H1 (cell line): ENCODE measurements around the gene TMEM72. TPM values are rescaled to one million over a fixed set of nuclear protein-coding genes. Genes with fewer than 3 reads are reported as not detected.

ENCODE experiments used
- CTCF ChIA-PET: fragments of 300-600 bp; sonication (Branson Sonifier 250); formaldehyde crosslinking; loops from one replicate; lab custom pipeline; 2021; ENCODE audit not compliant: partially characterized antibody; lab: Charles Lee
- POLR2A ChIA-PET: fragments of 300-600 bp; sonication (Branson Sonifier 250); formaldehyde crosslinking; loops from one replicate; lab custom pipeline; 2021; ENCODE audit warnings: inconsistent platforms; ENCODE audit not compliant: partially characterized antibody; lab: Charles Lee
- DNase-seq, 2 experiments: peaks; one replicate each; pipeline versions ENCODE4 v3.0.0 to v3.0.0-alpha.2; 2010 to 2022; ENCODE audit warnings: low spot score in 2 of 2, low read depth in 1 of 2, mixed read lengths in 1 of 2
- FAIRE-seq: peaks from 2 replicates; lab custom pipeline; 2011; peaks lifted over from hg19 to GRCh38; lab: Jason Lieb, UNC
- H2AFZ ChIP-seq: 2 replicates; pipeline ENCODE4 v1.8.1; 2012; ENCODE audit warnings: low read length, inconsistent platforms
- H2AK5ac ChIP-seq: 2 replicates; pipeline ENCODE4 v1.6.1; 2013; ENCODE audit warnings: low read depth, low read length
- H2BK120ac ChIP-seq: replicated peaks from 2 replicates; pipeline ENCODE3; 2013; ENCODE audit warnings: low read depth, low read length, inconsistent platforms
- H2BK12ac ChIP-seq: 2 replicates; pipeline ENCODE4 v1.6.1; 2013; ENCODE audit warnings: low read depth, low read length
- H2BK15ac ChIP-seq: 2 replicates; pipeline ENCODE4 v1.6.1; 2013; ENCODE audit warnings: low read length
- H2BK20ac ChIP-seq: 2 replicates; pipeline ENCODE4 v1.6.1; 2013; ENCODE audit warnings: low read length
- H2BK5ac ChIP-seq: 2 replicates; pipeline ENCODE4 v1.6.1; 2013; ENCODE audit warnings: low read depth, low read length
- H3K14ac ChIP-seq: 2 replicates; pipeline ENCODE4 v1.6.1; 2013; ENCODE audit warnings: inconsistent platforms; ENCODE audit not compliant: insufficient read length
- H3K18ac ChIP-seq: 2 replicates; pipeline ENCODE4 v1.6.1; 2013; ENCODE audit warnings: low read length; ENCODE audit errors: extremely low read depth
- H3K23ac ChIP-seq: 2 replicates; pipeline ENCODE4 v1.6.1; 2013; ENCODE audit warnings: inconsistent platforms; ENCODE audit not compliant: insufficient read length
- H3K23me2 ChIP-seq: 2 replicates; pipeline ENCODE4 v1.6.1; 2013; ENCODE audit warnings: low read depth, low read length
- H3K27ac ChIP-seq: 2 replicates; pipeline ENCODE4 v1.6.1; 2011; ENCODE audit warnings: low read depth, low read length, inconsistent platforms
- H3K27me3 ChIP-seq, 4 experiments: replicated peaks in 1 of 4; 1 replicate in 1 of 4; 2 replicates in 3 of 4; pipeline versions ENCODE4 v1.6.1 to v1.8.1; 2011 to 2013; ENCODE audit warnings: low read length in 3 of 4, mild to moderate bottlenecking in 3 of 4, inconsistent platforms in 2 of 4, mixed read lengths in 2 of 4, moderate library complexity in 1 of 4; ENCODE audit not compliant: control insufficient read depth in 3 of 4, insufficient read depth in 3 of 4; ENCODE audit errors: extremely low read depth in 1 of 4
- H3K36me3 ChIP-seq, 4 experiments: 2 replicates each; pipeline versions ENCODE4 v1.6.1 to v1.8.1; 2011 to 2013; ENCODE audit warnings: mild to moderate bottlenecking in 4 of 4, low read length in 3 of 4, moderate library complexity in 2 of 4, control low read depth in 1 of 4, inconsistent platforms in 1 of 4; ENCODE audit not compliant: insufficient read depth in 4 of 4, control insufficient read depth in 2 of 4
- H3K4ac ChIP-seq: replicated peaks from 2 replicates; pipeline ENCODE3; 2013; ENCODE audit warnings: low read length, low read depth, mixed read lengths, inconsistent platforms; ENCODE audit not compliant: insufficient read length
- H3K4me1 ChIP-seq, 4 experiments: replicated peaks in 1 of 4; 1 replicate in 1 of 4; 2 replicates in 3 of 4; pipeline versions ENCODE4 v1.6.1 to v1.8.1; 2011 to 2013; ENCODE audit warnings: low read length in 3 of 4, inconsistent platforms in 2 of 4, mixed read lengths in 1 of 4; ENCODE audit not compliant: insufficient read depth in 4 of 4, control insufficient read depth in 3 of 4
- H3K4me2 ChIP-seq, 2 experiments: 2 replicates each; pipeline versions ENCODE4 v1.6.1 to v1.8.1; 2011 to 2013; ENCODE audit warnings: low read depth in 2 of 2, low read length in 2 of 2, control low read depth in 1 of 2, inconsistent platforms in 1 of 2, mild to moderate bottlenecking in 1 of 2; ENCODE audit not compliant: insufficient read depth in 1 of 2
- H3K4me3 ChIP-seq, 4 experiments: fragments of 200-600, 300-600 bp in 1 of 4; sonication (generic), shearing (Covaris generic), sonication (Bioruptor Twin) in 1 of 4; 2 replicates each; pipeline versions ENCODE4 v1.5.1 to v1.8.1; 2011 to 2016; ENCODE audit warnings: low read length in 4 of 4, low read depth in 3 of 4, control low read depth in 2 of 4, inconsistent platforms in 2 of 4, mild to moderate bottlenecking in 2 of 4, mixed read lengths in 1 of 4, moderate library complexity in 1 of 4; ENCODE audit not compliant: insufficient read depth in 2 of 4; ENCODE audit errors: extremely low read depth in 1 of 4
- H3K56ac ChIP-seq: replicated peaks from 2 replicates; pipeline ENCODE3; 2013; ENCODE audit warnings: low read depth, mild to moderate bottlenecking, mixed read lengths, low read length, inconsistent platforms; ENCODE audit not compliant: insufficient read length
- H3K79me1 ChIP-seq: 2 replicates; pipeline ENCODE4 v1.6.1; 2013; ENCODE audit warnings: low read depth, low read length, control low read depth
- H3K79me2 ChIP-seq, 2 experiments: 2 replicates each; pipeline versions ENCODE4 v1.6.1 to v1.8.1; 2012 to 2013; ENCODE audit warnings: low read length in 2 of 2, mild to moderate bottlenecking in 2 of 2, inconsistent platforms in 1 of 2; ENCODE audit not compliant: insufficient read depth in 2 of 2, control insufficient read depth in 1 of 2
- H3K9ac ChIP-seq, 4 experiments: replicated peaks in 1 of 4; 1 replicate in 1 of 4; 2 replicates in 3 of 4; pipeline versions ENCODE4 v1.6.1 to v1.8.1; 2011 to 2013; ENCODE audit warnings: low read depth in 3 of 4, low read length in 3 of 4, control low read depth in 2 of 4, mild to moderate bottlenecking in 2 of 4, moderate library complexity in 2 of 4, inconsistent platforms in 1 of 4; ENCODE audit errors: extremely low read depth in 1 of 4
- H3K9me3 ChIP-seq, 2 experiments: 2 replicates each; pipeline versions ENCODE4 v1.6.1 to v1.8.1; 2012 to 2013; ENCODE audit warnings: mild to moderate bottlenecking in 2 of 2, moderate library complexity in 2 of 2, control low read depth in 1 of 2, inconsistent platforms in 1 of 2, low read depth in 1 of 2, low read length in 1 of 2, mixed read lengths in 1 of 2; ENCODE audit not compliant: insufficient read depth in 2 of 2
- H4K20me1 ChIP-seq, 2 experiments: replicated peaks in 1 of 2; 2 replicates each; pipeline versions ENCODE3 to v1.8.1; 2011 to 2013; ENCODE audit warnings: inconsistent platforms in 2 of 2, low read length in 2 of 2, mild to moderate bottlenecking in 1 of 2; ENCODE audit not compliant: insufficient read depth in 2 of 2, control insufficient read depth in 1 of 2
- H4K5ac ChIP-seq: 2 replicates; pipeline ENCODE4 v1.6.1; 2013; ENCODE audit warnings: low read length, low read depth, mixed read lengths, inconsistent platforms; ENCODE audit not compliant: insufficient read length
- H4K8ac ChIP-seq: 2 replicates; pipeline ENCODE4 v1.8.0; 2013; ENCODE audit warnings: mild to moderate bottlenecking, moderate library complexity, low read length, inconsistent platforms; ENCODE audit not compliant: insufficient read depth; ENCODE audit errors: extremely low read depth
- H4K91ac ChIP-seq: replicated peaks from 2 replicates; pipeline ENCODE3; 2013; ENCODE audit warnings: low read length, mixed read lengths, inconsistent platforms; ENCODE audit not compliant: insufficient read length
- CHD2 ChIP-seq: IDR thresholded peaks from 2 replicates; pipeline ENCODE4 v1.6.1; 2012; ENCODE audit warnings: low read length, improper control_type of control experiment
- CTCF ChIP-seq, 3 experiments: IDR thresholded peaks; 1 replicate in 2 of 3; 2 replicates in 1 of 3; pipeline versions ENCODE4 v1.5.1 to v1.6.1; 2011; ENCODE audit warnings: low read length in 3 of 3, mild to moderate bottlenecking in 3 of 3, inconsistent platforms in 2 of 3, low read depth in 1 of 3, moderate library complexity in 1 of 3; ENCODE audit not compliant: insufficient read depth in 1 of 3; ENCODE audit errors: control extremely low read depth in 1 of 3
- EGR1 ChIP-seq: IDR thresholded peaks from 2 replicates; pipeline ENCODE4 v1.6.1; 2011; ENCODE audit warnings: low read depth, low read length, borderline replicate concordance
- GABPA ChIP-seq: IDR thresholded peaks from 2 replicates; pipeline ENCODE4 v1.6.1; 2011; ENCODE audit warnings: mild to moderate bottlenecking, low read length, moderate library complexity, borderline replicate concordance; ENCODE audit not compliant: insufficient read depth
- JUND ChIP-seq: IDR thresholded peaks from 2 replicates; pipeline ENCODE4 v1.6.1; 2011; ENCODE audit warnings: mild to moderate bottlenecking, improper control_type of control experiment, low read length
- KDM1A ChIP-seq: fragments of 200-600, 300-600 bp; sonication (generic); IDR thresholded peaks from 2 replicates; pipeline ENCODE4 v1.7.1; 2016; ENCODE audit warnings: mild to moderate bottlenecking, low read length, borderline replicate concordance
- RBBP5 ChIP-seq: IDR thresholded peaks from 2 replicates; pipeline ENCODE4 v1.7.1; 2012; ENCODE audit warnings: low read depth, mild to moderate bottlenecking, inconsistent platforms, low read length, moderate library complexity, borderline replicate concordance
- RFX5 ChIP-seq: IDR thresholded peaks from 2 replicates; pipeline ENCODE4 v1.6.1; 2011; ENCODE audit warnings: low read depth, low read length, improper control_type of control experiment, borderline replicate concordance
- SP4 ChIP-seq: IDR thresholded peaks from 2 replicates; pipeline ENCODE4 v1.6.1; 2012; ENCODE audit warnings: low read length, inconsistent platforms
- USF2 ChIP-seq: IDR thresholded peaks from 2 replicates; pipeline ENCODE4 v1.6.1; 2011; ENCODE audit warnings: low read length, improper control_type of control experiment
- WGBS, 2 experiments: shearing (Covaris generic) in 1 of 2; methylation state at CpG; one replicate each; pipeline versions ENCODE4 v1.1.6 to v1.1.7; 2013 to 2015; ENCODE audit warnings: low lambda C conversion rate in 2 of 2, mixed read lengths in 2 of 2, inconsistent platforms in 1 of 2, low coverage in 1 of 2, missing lambda C conversion rate in 1 of 2; ENCODE audit not compliant: insufficient replicate concordance in 2 of 2, insufficient coverage in 1 of 2, insufficient read length in 1 of 2; ENCODE audit errors: extremely low coverage in 1 of 2, missing lambda C conversion rate in 1 of 2; 5-methylcytosine and 5-hydroxymethylcytosine counted together
- polyA plus RNA-seq, 7 experiments: library from polyadenylated mRNA; depleted of rRNA in 3 of 7; stranded (reverse) in 5 of 7; unstranded in 2 of 7; fragments of >200 nt in 5 of 7; fragments of 200-250 nt in 2 of 7; gene quantifications; 1 replicate in 5 of 7; 2 replicates in 1 of 7; 4 replicates in 1 of 7; pipeline versions ENCODE4 v1.2.1 to v1.2.3, GENCODE V29; 2011 to 2013; ENCODE audit warnings: missing spikeins in 2 of 7, mixed read lengths in 2 of 7
- total RNA-seq: library from RNA; stranded (reverse); fragmentation: NEBNext Ultra II Directional; extraction: Animal tissue kit (Norgen Biotek cat#: 25700); gene quantifications from 2 replicates; pipeline ENCODE4 v1.2.1, GENCODE V29; 2021

The TMEM72 gene
- total and polyA plus RNA-seq, 2 of the 8 experiments (the other 6 are each of a cell fraction or from before 2014, with no cell fraction given): not detected

- Histone ChIP-seq H2BK5ac (no peak overlapping the region), H4K8ac (no peak overlapping the region), H3K27me3 (0 out of 7 replicates have a peak, but pooled peaks cover 0 to 2% (median 0%) of the 10 kb centered on the region in 4 experiments), H3K9ac (no peak overlapping the region), H3K23me2 (no peaks in the 10 kb centered on the region), H4K5ac (no peak overlapping the region), H3K4me1 (no peaks in the 10 kb centered on the region), H3K79me1 (no peaks in the 10 kb centered on the region), H3K4me2 (no peak overlapping the region), H3K36me3 (no peaks in the 10 kb centered on the region), H2BK120ac (no peak overlapping the region), H2BK20ac (no peak overlapping the region), H2BK15ac (no peak overlapping the region), H2AFZ (no peak overlapping the region), H2AK5ac (no peak overlapping the region), H3K18ac (no peak overlapping the region), H3K27ac (no peak overlapping the region), H3K79me2 (no peaks in the 10 kb centered on the region), H3K4ac (no peak overlapping the region), H4K91ac (no peak overlapping the region), H3K56ac (no peak overlapping the region), H3K23ac (no peak overlapping the region), H4K20me1 (peaks cover 0 to 2% of the 10 kb centered on the region in 2 experiments), H2BK12ac (no peak overlapping the region), H3K9me3 (no peaks in the 10 kb centered on the region), H3K4me3 (no peak overlapping the region), H3K14ac (no peak overlapping the region)
- WGBS, 2 experiments: 96% methylated on average over 4 of the region's 5 CpGs; no CpG with 5 or more reads in 1 of the 2 experiments
- ChIA-PET CTCF (interaction anchor here (0.6 to 1.6 kb wide), 5 partner anchors 11 to 348 kb away, joined by 3 to 6 read pairs (median 3); no protein-coding TSS in a partner anchor), POLR2A (no interaction called here)
- DNase-seq: no peak
- no peak for FAIRE-seq
- TF ChIP-seq EGR1: no peak
- no peak for TF ChIP-seq SP4
- no peak for TF ChIP-seq KDM1A
- no peak for TF ChIP-seq CHD2
- no peak for TF ChIP-seq USF2
- TF ChIP-seq JUND: no peak
- TF ChIP-seq CTCF (IDR thresholded peaks at IDR 0.05; ENCODE audit: control extremely low read depth in 1 of 3, insufficient read depth in 1 of 3, low read depth in 1 of 3, low read length in 3 of 3): no peak
- TF ChIP-seq GABPA: no peak
- TF ChIP-seq RBBP5: no peak
- TF ChIP-seq RFX5: no peak
Observed at GRCh38 chr10:44886966-44887365, 24.2 kb upstream of the TMEM72 start.
